ENCODE measurements around the gene PATL1.

The PATL1 gene

DNA sequence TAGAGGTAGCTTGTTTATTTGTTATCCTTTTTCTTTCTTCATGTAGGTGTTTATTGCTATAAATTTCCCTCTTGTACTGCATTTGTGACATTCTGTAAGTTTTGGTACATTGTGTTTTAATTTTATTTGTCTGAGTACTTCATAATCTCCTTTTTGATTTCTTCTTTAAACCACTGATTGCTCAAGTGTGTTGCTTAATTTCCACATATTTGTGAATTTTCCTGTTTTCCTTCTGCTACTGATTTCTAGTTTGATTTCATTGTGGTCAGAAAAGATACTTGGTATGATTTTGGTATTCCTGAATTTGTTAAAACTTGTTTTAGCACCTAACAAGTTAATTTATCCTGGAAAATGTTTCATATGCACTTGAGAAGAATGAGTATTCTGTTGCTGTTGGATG is 29.7 kb upstream of the PATL1 start:
- Histone ChIP-seq H3K79me2 (ENCODE audit: insufficient read depth, low read length) (no peaks in the 10 kb centered on the region), H3K9ac (ENCODE audit: low read length) (no peak overlapping the region), H3K9me3 (ENCODE audit: insufficient read depth, low read length) (no peaks in the 10 kb centered on the region), H3K4me2 (ENCODE audit: low read depth, low read length, poor library complexity, severe bottlenecking) (no peak overlapping the region), H3K27me3 (ENCODE audit: low read length) (no peaks in the 10 kb centered on the region), H3F3A (ENCODE audit: insufficient read depth) (no peaks in the 10 kb centered on the region), H3K36me3 (ENCODE audit: low read length) (no peaks in the 10 kb centered on the region), H4K20me1 (ENCODE audit: low read depth, low read length) (no peaks in the 10 kb centered on the region), H2AFZ (ENCODE audit: low read depth, low read length, severe bottlenecking) (no peak overlapping the region), H3K4me3 (ENCODE audit: insufficient read depth, low read length, poor library complexity, severe bottlenecking) (no peak overlapping the region), H3K9me2 (replicated peaks; ENCODE audit: insufficient read depth, low read length) (no peaks in the 10 kb centered on the region), H3K27ac (ENCODE audit: low read depth, low read length) (no peak overlapping the region)
- no peak for TF ChIP-seq EZH2phosphoT487 (conservative IDR thresholded peaks at IDR 0.05; ENCODE audit: low read length)
- TF ChIP-seq, protein P1, sequence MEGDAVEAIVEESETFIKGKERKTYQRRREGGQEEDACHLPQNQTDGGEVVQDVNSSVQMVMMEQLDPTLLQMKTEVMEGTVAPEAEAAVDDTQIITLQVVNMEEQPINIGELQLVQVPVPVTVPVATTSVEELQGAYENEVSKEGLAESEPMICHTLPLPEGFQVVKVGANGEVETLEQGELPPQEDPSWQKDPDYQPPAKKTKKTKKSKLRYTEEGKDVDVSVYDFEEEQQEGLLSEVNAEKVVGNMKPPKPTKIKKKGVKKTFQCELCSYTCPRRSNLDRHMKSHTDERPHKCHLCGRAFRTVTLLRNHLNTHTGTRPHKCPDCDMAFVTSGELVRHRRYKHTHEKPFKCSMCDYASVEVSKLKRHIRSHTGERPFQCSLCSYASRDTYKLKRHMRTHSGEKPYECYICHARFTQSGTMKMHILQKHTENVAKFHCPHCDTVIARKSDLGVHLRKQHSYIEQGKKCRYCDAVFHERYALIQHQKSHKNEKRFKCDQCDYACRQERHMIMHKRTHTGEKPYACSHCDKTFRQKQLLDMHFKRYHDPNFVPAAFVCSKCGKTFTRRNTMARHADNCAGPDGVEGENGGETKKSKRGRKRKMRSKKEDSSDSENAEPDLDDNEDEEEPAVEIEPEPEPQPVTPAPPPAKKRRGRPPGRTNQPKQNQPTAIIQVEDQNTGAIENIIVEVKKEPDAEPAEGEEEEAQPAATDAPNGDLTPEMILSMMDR (IDR thresholded peaks at IDR 0.05; ENCODE audit: insufficient read depth, low read length, poor library complexity, severe bottlenecking): no peak

DNA sequence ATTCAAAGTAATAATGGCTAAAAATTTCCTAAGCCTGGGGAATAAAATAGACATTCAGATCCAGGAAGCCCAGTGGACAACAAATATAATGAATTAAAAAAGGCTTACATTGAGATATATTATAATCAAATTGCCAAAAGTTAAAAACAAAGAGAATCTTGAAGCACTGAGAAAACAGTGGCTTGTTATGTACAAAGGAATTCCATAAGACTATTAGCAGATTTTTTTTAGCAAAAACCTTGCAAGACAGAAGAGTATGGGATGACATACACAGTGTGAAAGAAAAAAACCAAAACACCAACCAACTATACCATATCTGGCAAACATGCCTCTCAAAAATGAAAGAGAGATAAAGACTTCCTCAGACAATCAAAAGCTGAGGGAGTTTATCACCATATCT is 24.1 kb upstream of the PATL1 start:
- Histone ChIP-seq H3K4me2 (ENCODE audit: low read depth, low read length, poor library complexity, severe bottlenecking) (no peak overlapping the region), H3K79me2 (ENCODE audit: insufficient read depth, low read length) (no peaks in the 10 kb centered on the region), H3K9me2 (replicated peaks; ENCODE audit: insufficient read depth, low read length) (no peaks in the 10 kb centered on the region), H3K9me3 (ENCODE audit: insufficient read depth, low read length) (no peaks in the 10 kb centered on the region), H3K4me3 (ENCODE audit: insufficient read depth, low read length, poor library complexity, severe bottlenecking) (no peak overlapping the region), H3F3A (ENCODE audit: insufficient read depth) (no peaks in the 10 kb centered on the region), H4K20me1 (ENCODE audit: low read depth, low read length) (no peaks in the 10 kb centered on the region), H3K27me3 (ENCODE audit: low read length) (peaks cover 4% of the 10 kb centered on the region; the same call in 1 of the 2 replicates), H3K27ac (ENCODE audit: low read depth, low read length) (no peak overlapping the region), H2AFZ (ENCODE audit: low read depth, low read length, severe bottlenecking) (no peak overlapping the region), H3K9ac (ENCODE audit: low read length) (no peak overlapping the region), H3K36me3 (ENCODE audit: low read length) (no peaks in the 10 kb centered on the region)
- no peak for TF ChIP-seq EZH2phosphoT487 (conservative IDR thresholded peaks at IDR 0.05; ENCODE audit: low read length)
- TF ChIP-seq, protein P1 (IDR thresholded peaks at IDR 0.05; ENCODE audit: insufficient read depth, low read length, poor library complexity, severe bottlenecking): no peak

DNA sequence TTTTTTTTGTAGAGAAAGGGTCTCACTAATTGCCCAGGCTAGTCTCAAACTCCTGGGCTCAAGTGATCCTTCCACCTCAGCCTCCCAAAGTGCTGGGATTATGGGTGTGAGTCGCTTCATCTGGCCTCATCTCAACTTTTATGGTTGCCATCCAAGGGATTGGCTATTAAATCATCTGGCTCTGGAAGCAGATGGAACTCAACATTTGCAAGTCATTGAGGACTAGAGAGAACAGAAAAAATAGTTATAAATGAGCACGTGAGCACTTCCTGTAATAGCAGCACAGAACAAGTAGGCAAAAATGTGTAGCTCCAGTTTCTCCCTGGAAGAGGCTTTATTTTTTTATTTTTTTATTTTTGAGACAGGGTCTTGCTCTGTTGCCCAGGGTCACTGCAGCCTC is 22.3 kb upstream of the PATL1 start:
- H3K36me3 ChIP-seq (ENCODE audit: low read length): no peaks in the 10 kb centered on the region
- H3F3A ChIP-seq (ENCODE audit: insufficient read depth): no peaks in the 10 kb centered on the region
- H4K20me1 ChIP-seq (ENCODE audit: low read depth, low read length): no peaks in the 10 kb centered on the region
- H2AFZ ChIP-seq (ENCODE audit: low read depth, low read length, severe bottlenecking): no peak overlapping the region
- H3K27ac ChIP-seq (ENCODE audit: low read depth, low read length): no peak overlapping the region
- H3K9me2 ChIP-seq (replicated peaks; ENCODE audit: insufficient read depth, low read length): no peaks in the 10 kb centered on the region
- TF ChIP-seq EZH2phosphoT487 (conservative IDR thresholded peaks at IDR 0.05; ENCODE audit: low read length): no peak
- TF ChIP-seq, protein P1 (IDR thresholded peaks at IDR 0.05; ENCODE audit: insufficient read depth, low read length, poor library complexity, severe bottlenecking): no peak
- H3K79me2 ChIP-seq (ENCODE audit: insufficient read depth, low read length): no peaks in the 10 kb centered on the region
- no peak overlapping the region for H3K9ac ChIP-seq (ENCODE audit: low read length)
- H3K4me3 ChIP-seq (ENCODE audit: insufficient read depth, low read length, poor library complexity, severe bottlenecking): no peak overlapping the region
- peaks cover 4% of the 10 kb centered on the region; the same call in 1 of the 2 replicates for H3K27me3 ChIP-seq (ENCODE audit: low read length)
- H3K4me2 ChIP-seq (ENCODE audit: low read depth, low read length, poor library complexity, severe bottlenecking): no peak overlapping the region
- H3K9me3 ChIP-seq (ENCODE audit: insufficient read depth, low read length): no peaks in the 10 kb centered on the region

All from SU-DHL-6 (cell line).